HT-29 (cell line): ENCODE data around the gene ACTG1. TPM values are rescaled to one million over a fixed set of nuclear protein-coding genes. Genes with fewer than 3 reads are reported as not detected.

Experiments used
- DNase-seq: peaks from one replicate; pipeline ENCODE4 v3.0.0-alpha.2; 2015; ENCODE audit warnings: low spot score
- total RNA-seq: library from RNA; depleted of rRNA; stranded (reverse); fragments of >200 nt; shearing (Covaris generic); gene quantifications from 2 replicates; pipeline ENCODE4 v1.2.3, GENCODE V29; 2014

The ACTG1 gene
- total RNA-seq, 1 experiment from 2014 or later = 4,670 TPM

GRCh38 chr17:81518113-81518784, 5.7 kb upstream of the ACTG1 start:
- DNase-seq = peak; percentile 64

- DNase-seq = no peak
Measured at GRCh38 chr17:81517339-81518112, 4.9 kb upstream of the ACTG1 start.

GRCh38 chr17:81517009-81517338, 4.4 kb upstream of the ACTG1 start:
- no peak for DNase-seq

GRCh38 chr17:81516439-81516838, 3.8 kb upstream of the ACTG1 start:
- no peak for DNase-seq

GRCh38 chr17:81515530-81516041, 3.0 kb upstream of the ACTG1 start:
- DNase-seq = no peak

- DNase-seq = peak; percentile 75
Measured at GRCh38 chr17:81514739-81515529, 2.3 kb upstream of the ACTG1 start.

- no peak for DNase-seq
Measured at GRCh38 chr17:81514489-81514738, 1.8 kb upstream of the ACTG1 start.

- peak; percentile 84 for DNase-seq
Measured at GRCh38 chr17:81513753-81514488, 1.3 kb upstream of the ACTG1 start.

- DNase-seq = peak; percentile 78
Measured at GRCh38 chr17:81513372-81513752, 763 bp upstream of the ACTG1 start.

- peak; percentile 43 for DNase-seq
Measured at GRCh38 chr17:81511804-81512561, 616 bp downstream of the ACTG1 start.

GRCh38 chr17:81511554-81511803, 1.1 kb downstream of the ACTG1 start:
- peak; percentile 47 for DNase-seq

GRCh38 chr17:81510785-81511553, 1.6 kb downstream of the ACTG1 start:
- peak; percentile 40 for DNase-seq

GRCh38 chr17:81509972-81510784, 2.4 kb downstream of the ACTG1 start:
- DNase-seq = peak; percentile 49

- DNase-seq = peak; percentile 71
Measured at GRCh38 chr17:81509207-81509971, 3.2 kb downstream of the ACTG1 start.

GRCh38 chr17:81508639-81509206, 3.9 kb downstream of the ACTG1 start:
- DNase-seq = no peak

- DNase-seq = no peak
Measured at GRCh38 chr17:81503619-81504018, 9.0 kb downstream of the ACTG1 start.

- no peak for DNase-seq
Measured at GRCh38 chr17:81502471-81503017, 10.1 kb downstream of the ACTG1 start.

GRCh38 chr17:81500047-81500446, 12.6 kb downstream of the ACTG1 start:
- no peak for DNase-seq
